Measurements from ENCODE around the gene CCDC149.

The CCDC149 gene

GRCh38 chr4:24799196-24799543, 113.7 kb downstream of the CCDC149 start:
- DNase-seq: no peak

- DNase-seq: no peak
Measured at GRCh38 chr4:24798036-24798610, 114.7 kb downstream of the CCDC149 start.

DNA sequence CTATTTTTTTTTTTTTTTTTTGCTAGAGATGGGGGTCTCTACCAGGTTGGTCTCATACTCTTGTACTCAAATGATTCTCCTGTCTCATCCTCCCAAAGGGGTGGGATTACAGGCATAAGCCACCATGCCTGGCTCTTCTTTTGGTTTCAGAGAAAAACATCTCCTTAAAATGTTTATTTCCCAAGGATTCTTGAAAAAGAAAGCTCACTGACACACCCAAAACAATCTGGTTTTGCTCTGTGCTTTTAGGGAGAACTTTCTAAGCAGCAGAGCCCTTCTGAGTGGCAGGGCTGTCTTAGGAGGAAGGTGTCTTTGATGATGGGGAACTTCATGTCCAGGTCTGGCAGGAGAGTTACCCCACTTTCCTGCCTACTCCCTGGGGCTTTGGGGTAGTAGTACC, 116.2 kb downstream of the CCDC149 start:
- no peak for DNase-seq

DNA sequence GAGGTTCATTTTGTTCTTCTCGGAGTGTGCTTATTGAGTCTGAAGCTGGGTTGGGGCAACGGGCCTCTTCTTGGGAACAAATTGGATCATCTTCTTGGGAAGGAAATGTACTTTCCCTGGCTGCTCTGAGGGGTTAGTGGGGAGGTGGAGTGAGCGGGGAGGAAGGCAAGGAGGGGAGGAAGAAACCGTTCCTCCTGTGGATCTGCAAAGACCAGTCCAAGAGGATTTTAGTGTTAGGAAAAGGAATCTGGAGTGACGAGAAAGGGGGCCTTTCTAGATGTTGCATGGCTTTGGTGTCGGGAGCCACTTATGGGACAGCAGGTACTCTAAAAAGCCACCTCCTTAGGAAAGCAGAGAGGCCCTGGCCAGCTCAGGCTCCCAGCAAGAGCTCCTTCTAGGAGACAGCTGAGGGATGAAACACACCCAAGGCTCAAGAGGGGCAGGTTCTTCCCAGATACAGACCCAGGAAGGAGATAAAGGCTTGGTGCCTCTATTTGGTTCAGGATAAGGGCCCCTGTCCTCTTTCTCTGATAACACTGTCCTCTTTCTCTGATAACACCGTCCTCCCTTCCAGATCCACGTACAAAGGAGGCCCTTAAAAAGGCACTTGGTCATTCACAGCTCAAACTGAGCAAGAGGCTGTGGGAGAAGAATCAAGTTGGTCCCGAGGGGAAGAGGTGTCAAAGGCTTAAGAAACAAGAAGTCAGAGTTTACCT, 117.0 kb downstream of the CCDC149 start:
- no peak for DNase-seq

DNA sequence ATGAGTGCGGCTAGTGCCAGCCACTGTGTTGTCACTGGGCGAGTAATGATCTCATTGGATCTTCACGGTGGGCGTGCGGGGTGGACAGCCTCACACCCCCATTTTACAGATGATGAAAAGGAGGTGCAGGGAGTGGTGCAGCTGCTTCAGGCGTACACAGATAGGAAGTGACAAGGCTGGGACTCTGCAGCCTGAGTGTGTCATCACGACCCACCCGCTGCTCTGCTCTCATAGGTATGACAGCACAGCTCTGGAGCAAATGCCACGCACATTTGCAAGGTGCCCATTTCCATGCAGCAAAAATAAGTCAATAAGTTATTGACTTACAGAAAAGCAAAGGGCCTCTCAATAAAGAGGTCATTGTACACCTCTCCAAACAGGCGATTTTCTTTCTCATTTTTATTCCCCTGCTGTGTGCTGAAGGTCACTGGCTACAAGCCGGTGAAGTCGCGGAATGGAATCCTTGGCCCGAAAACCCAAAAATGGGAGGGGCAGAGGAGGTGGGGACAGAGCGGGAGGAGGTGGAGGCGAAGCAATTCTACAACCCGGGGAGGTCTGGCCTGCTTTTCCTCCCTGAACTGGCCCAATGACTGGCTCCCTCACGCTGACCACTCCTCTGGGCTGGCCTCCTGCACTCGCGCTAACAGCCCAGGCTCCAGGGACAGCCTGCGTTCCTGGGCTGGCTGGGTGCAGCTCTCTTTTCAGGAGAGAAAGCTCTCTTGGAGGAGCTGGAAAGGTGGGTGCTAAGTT, 117.8 kb downstream of the CCDC149 start, which contains the start of gene SOD3:
Gene SOD3 (plus strand): TSS at position 658 of the 750 bp plus-strand sequence. CDS start 3,949 bp downstream, outside the sequence.
- no peak for DNase-seq

GRCh38 chr4:24794480-24794879, 118.4 kb downstream of the CCDC149 start:
- DNase-seq: no peak

DNA sequence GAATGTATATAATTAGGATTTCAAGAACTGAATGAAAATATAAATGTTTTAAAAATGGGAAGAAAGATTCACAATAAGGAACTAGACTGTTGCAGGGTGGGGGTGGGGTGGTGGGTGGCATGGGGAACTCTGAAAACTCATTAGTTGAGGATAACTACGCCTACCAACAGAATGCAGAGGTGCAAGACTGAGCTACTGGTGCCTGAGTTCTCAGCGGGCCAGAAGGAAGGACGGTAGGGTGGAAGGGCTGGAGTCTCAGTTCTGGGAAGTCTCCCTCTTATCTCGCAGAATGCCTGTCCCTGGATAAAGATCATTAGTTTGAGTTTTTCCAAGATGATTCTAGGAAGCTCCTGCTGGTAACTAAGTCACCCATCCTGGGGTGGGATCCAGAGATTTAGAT, 118.8 kb downstream of the CCDC149 start:
- DNase-seq: no peak

DNA sequence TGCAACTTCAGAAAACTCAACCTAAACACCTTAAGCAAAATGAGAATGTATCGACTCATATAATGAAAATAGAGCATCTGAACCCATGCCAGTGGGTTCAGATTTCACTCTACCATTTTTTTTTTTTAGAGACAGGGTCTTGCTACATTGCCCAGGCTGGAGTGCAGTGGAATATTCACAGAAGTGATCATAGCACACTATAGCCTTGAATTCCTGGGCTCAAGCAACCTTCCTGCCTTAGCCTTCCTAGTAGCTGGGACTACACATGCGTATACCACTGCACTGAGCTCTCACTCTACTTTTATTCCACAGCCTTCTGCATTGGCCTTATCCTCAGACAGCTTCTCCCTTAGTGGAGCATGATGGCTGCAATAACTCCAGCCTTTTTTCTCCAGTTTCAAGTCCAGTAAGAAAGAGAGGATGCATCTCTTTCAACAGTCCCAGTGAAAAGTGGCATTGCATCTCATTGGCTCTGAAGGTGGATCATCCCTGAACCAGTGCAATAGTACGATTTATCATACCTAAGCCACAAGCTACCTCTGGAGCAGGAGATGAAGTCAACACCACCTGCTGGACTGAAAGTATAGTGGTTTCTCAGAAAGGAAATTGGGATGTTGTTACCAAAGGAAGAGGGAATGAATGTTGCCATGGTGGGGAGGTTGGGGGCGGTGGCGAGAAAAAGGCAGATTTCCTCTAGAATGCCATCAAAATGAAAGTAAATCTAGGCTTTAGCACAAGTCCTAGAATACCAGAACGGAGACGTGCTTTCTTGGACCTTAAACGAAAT, 119.4 kb downstream of the CCDC149 start:
- no peak for DNase-seq

DNA sequence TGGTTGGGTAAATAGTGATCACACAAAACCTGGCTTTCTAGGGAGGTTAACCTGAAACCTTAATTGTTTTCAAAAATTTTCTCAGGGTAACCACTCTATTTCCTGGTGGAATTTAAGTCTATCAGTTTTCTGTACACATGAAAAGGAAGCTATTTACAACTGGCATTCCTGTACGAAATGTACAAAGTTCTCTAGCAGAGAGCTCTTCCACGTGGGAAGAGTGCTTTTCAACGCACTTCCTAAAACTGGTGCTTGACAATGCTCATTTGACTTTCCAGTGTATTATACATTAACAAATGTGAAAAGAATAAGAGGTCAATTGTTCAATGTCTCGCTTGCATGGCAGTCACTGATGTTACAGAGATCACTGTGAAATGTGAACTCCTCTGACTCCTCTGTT, 120.3 kb downstream of the CCDC149 start:
- no peak for DNase-seq

DNA sequence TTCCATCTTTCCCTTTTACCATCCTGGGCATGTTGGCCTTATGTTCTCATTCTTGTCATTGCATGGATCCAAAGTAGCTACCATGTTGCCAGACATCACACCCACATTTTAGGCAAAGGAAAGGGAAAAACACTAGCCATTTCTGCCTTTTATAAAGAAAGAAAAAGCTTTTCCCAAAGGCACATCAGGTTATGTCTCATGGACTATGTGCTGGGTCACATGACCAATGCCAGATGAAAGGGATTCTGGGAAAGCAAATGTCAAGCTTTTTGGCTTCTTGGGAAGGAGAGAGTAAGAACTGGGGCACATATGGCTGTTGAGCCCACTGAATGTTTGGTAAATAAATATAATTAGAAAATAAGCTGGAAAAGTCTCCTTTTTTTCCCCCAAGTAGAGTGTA, 121.8 kb downstream of the CCDC149 start:
- DNase-seq: no peak

DNA sequence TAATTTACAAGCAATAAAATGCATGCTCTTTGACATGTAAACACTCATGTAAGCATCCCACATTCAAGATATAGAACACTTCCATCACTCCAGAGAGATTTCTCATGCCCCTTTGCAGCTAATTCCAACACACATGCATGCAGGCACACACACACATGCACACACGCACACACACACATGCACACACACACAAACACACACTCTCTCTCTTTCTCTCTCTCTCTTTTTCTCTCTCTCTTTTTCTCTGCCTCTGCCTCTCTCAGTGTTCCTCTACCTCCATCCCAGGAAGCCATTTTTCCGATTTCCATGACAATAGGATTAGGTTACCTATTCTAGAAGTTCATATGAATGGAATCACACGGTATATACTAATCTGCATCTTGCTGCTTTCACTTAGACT, 129.3 kb downstream of the CCDC149 start:
- DNase-seq: no peak

GRCh38 chr4:24781999-24782745, 130.7 kb downstream of the CCDC149 start:
- DNase-seq: no peak

GRCh38 chr4:24780936-24781495, 131.8 kb downstream of the CCDC149 start:
- DNase-seq: no peak

- DNase-seq: no peak
Measured at GRCh38 chr4:24778464-24779225, 134.2 kb downstream of the CCDC149 start.

DNA sequence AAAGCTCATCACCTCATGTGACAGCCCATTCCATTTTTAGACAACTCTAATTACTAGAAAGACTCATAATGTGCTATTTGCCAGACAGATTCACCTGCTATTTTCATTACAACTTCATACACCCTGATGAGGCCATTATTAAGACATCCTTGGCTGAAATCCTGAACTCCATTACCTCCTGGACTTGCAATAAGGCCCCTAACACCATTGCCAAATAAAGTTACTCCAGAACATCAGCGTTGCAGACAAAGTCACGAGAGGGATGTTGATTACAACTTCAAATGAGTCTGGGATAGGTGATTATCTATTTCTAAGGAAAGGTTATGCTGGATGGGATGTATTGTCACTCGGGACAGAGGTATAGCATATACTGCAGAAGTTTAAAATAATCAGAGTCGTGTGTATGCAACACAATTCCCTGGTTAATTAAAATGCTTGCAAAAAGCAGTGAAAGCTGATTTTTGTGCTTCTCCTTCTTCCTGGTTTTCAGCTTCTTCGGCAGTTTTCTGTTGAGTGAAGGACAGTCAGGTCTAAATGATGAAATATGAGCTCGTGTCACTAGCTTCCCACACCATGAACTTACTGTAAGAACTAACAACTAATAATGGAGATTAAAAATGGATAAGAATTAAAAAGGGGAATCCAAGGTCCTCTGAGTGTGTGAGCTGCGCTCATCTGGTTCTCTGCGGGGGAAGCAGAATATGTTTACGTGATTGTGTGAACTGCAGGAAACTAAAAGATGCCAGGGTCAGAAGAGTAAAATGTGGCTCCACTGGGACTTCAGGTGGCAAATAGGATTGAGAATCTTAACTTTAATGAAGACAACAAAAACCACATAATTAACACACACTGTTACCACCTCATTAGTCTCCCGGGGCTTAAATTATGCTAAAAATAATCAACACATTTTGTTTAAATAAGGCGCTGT, 135.0 kb downstream of the CCDC149 start:
- no peak for DNase-seq

GRCh38 chr4:24775750-24776149, 137.1 kb downstream of the CCDC149 start:
- DNase-seq: no peak

DNA sequence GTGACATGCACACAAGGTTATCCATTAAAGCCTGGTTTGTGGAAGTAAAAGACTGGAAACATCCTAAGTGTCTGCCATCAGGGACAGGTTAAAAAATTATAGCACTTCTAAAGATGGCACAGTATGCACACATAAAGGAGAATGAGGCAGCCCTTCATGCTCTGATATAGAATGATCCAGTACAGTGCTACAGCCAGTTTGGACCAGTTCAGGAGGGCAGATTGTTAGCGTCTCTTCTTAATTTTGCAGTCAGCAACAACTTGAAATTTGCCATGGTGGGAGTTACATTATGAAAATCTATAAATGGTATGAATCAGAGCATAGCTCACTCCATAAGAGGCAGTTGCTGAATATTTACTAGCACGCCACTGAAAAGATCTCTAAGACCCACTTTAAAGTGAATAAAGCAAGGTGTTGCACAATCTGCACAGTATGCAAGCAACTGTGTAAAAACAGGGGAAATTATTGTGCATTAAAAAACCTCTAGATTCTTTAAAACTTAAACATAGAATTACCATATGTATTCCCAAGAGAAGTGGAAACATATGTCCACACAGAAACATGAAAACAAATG, 137.7 kb downstream of the CCDC149 start:
- DNase-seq: no peak

DNA sequence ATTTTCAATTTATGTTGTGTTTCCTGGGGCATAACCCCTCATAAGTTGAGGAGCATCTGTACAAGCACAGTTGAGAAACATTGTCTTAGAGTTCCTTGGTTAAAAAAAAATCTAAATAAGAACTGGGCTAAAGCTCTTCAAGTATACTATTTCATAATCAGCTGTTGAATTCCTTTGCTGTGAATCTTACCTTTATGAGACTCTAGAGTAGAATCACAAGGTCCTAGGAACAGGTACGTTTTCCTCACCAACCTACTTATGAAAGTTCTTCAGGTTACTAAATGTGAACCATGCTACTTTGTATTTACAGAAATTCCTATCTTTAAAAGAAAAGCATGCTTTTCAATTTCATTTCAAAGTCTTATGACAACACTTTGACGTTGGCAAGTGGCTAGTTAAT, 138.4 kb downstream of the CCDC149 start:
- DNase-seq: no peak

- DNase-seq: no peak
Measured at GRCh38 chr4:24772952-24773351, 139.9 kb downstream of the CCDC149 start.

All from activated T-cell treated with anti-CD3 and anti-CD28 coated beads for 4 hours (primary cell).